ENCODE data around the gene ARHGEF10L.
A peak's percentile ranks its signal among the peaks of the same experiment; 100 is the strongest.

The ARHGEF10L gene

DNA sequence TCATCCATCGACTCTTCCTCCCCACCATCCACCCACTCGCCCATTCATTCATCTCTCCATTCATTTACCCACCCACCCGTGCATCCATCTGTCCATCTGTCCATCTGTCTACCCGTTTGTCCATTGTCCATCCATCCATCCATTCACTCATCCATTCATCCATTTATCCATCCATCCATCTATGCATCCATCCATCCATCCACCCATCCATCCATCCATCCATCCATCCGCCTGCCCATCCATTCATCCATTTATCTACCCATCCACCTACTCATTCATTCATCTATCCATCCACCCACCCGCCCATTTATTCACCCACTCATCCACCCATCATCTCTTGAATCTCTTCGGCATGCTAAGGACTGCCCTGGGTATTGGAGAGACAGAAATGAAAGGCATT lies 18.5 kb downstream of the ARHGEF10L start:
- TF ChIP-seq, protein P1, sequence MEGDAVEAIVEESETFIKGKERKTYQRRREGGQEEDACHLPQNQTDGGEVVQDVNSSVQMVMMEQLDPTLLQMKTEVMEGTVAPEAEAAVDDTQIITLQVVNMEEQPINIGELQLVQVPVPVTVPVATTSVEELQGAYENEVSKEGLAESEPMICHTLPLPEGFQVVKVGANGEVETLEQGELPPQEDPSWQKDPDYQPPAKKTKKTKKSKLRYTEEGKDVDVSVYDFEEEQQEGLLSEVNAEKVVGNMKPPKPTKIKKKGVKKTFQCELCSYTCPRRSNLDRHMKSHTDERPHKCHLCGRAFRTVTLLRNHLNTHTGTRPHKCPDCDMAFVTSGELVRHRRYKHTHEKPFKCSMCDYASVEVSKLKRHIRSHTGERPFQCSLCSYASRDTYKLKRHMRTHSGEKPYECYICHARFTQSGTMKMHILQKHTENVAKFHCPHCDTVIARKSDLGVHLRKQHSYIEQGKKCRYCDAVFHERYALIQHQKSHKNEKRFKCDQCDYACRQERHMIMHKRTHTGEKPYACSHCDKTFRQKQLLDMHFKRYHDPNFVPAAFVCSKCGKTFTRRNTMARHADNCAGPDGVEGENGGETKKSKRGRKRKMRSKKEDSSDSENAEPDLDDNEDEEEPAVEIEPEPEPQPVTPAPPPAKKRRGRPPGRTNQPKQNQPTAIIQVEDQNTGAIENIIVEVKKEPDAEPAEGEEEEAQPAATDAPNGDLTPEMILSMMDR (conservative IDR thresholded peaks at IDR 0.05; ENCODE audit: low read depth): no peak
- ChIA-PET CTCF (interaction anchor here (0.8 kb wide), 1 partner anchor 49 kb away, joined by 3 read pairs; no protein-coding TSS in a partner anchor), POLR2A (ENCODE audit: low non-redundant PET) (no interaction called here)
- no peak overlapping the region for H3K27ac ChIP-seq
- no peak for DNase-seq (ENCODE audit: low spot score)

DNA sequence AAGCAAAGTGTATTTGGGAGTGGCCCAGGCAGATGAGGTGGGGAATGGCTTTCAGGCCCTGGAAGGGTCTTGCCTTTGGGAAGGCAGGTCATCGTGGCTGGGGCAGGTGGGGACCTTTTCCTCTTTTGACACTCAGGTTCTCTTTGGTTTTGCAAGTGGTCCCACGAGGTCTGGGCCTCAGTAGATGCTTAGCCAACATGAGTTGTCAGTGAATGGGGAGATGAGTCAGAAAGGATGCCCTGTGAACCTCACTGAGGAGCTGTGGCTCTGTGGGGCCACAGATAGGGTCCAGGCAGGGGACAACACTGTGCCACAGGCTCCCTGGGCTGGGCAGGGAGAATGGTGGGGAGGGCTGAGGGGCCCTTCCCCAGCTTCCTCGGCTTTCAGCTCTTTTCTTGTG lies 19.0 kb downstream of the ARHGEF10L start:
- H3K27ac ChIP-seq: no peak overlapping the region
- ChIA-PET CTCF (interaction anchor here (0.6 kb wide), 2 partner anchors 65 to 332 kb away, joined by 3 to 4 read pairs; no protein-coding TSS in a partner anchor), POLR2A (ENCODE audit: low non-redundant PET) (no interaction called here)
- DNase-seq (ENCODE audit: low spot score): no peak
- TF ChIP-seq, protein P1 (conservative IDR thresholded peaks at IDR 0.05; ENCODE audit: low read depth): no peak

DNA sequence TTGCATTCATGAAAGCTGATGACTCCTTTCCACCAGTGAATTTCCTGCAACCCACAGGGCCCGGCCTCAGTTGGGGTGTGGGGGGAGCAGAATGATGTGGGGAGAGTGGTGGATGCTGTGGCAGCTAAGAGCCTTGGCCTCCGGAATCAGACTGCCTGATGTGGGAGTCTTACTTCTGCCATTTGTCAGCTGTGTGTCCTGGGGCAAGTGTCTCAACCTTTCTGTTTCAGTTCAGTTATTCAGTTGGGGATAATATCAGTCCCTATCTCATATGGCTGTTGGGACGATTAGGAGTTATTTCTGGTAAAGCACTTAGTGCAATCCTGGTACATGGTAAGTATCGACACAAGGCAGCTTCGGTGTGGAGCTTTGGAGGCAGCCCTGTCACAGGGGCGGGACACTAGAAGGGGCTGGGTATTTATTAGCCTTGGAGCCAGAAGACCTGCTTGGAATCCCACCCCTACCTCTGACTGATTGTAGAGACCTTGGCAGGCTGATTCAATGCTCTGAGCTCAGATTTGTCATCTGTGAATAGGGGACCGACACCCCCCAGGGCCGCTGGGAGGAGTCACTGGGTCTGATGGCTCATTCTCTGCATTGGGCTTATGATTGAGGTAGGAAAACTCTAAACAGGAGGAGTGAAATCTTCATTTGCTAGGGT lies 19.6 kb downstream of the ARHGEF10L start:
- CTCF ChIA-PET: interaction anchor here (0.5 to 1.2 kb wide), 4 partner anchors 14 to 331 kb away, joined by 3 to 4 read pairs (median 4); no protein-coding TSS in a partner anchor
- H3K27ac ChIP-seq: no peak overlapping the region
- TF ChIP-seq, protein P1 (conservative IDR thresholded peaks at IDR 0.05; ENCODE audit: low read depth): no peak
- POLR2A ChIA-PET (ENCODE audit: low non-redundant PET): interaction anchor here (0.7 kb wide), 1 partner anchor 14 kb away, joined by 3 read pairs; no protein-coding TSS in a partner anchor
- no peak for DNase-seq (ENCODE audit: low spot score)

DNA sequence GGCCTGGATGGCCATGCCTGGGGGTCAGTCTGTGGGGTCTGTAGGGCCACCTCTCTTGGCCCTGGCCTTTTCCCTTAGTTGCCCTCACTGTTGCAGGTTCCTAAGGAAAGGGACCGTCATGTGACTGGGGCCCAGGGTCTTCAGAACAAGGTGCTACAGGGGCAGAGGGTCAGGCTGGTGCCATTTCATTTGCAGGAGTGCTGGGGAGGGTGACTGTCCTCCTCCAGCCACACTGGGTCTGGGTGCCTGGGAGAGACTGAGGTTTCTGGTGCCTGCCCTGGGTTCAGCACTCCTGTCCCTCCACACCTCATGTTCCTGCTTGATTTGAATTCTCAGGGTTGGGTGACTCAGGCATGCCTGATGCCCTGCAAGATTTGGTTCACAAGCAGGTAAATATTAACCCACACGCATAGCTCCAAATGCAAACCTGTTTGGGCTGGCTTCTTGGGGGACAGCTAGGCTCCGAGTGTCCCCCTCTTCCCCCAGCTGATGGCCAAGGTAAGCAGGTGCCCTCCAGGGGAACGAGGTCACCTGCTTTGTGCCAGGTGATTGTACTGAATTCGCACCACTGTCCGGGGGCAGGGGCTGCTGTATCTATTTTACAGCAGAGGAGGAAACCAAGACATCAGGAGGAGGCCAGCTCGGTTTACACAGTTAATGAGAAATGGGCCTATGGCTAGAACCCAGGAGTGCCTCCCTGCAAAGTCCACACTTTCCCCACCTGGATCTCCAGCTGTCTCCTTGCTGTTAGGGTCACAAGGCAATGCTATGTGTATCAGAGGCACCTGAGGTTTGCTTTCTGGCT lies 20.3 kb downstream of the ARHGEF10L start:
- CTCF ChIA-PET: interaction anchor here (0.5 to 1.2 kb wide), 2 partner anchors 13 to 47 kb away, joined by 4 read pairs; no protein-coding TSS in a partner anchor
- TF ChIP-seq, protein P1 (conservative IDR thresholded peaks at IDR 0.05; ENCODE audit: low read depth): no peak
- POLR2A ChIA-PET (ENCODE audit: low non-redundant PET): interaction anchor here (0.7 kb wide), 1 partner anchor 14 kb away, joined by 3 read pairs; no protein-coding TSS in a partner anchor
- no peak overlapping the region for H3K27ac ChIP-seq
- DNase-seq (ENCODE audit: low spot score): peak; percentile 51

DNA sequence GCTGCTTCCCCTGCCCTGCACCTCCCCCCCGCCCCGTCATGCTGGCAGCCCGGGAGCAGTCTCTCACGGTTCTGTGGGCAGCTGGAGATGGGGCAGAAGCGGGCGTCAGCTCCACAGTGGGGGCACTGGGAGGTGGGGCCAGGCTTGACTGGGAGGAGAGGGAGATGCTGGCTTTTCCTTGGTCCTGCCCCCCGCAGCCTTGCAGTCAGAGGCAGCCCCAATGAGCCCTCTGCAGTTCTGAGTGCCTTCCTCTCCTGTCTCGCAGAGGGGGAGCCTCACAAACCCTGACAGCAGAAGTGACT lies 21.7 kb downstream of the ARHGEF10L start:
- no peak for DNase-seq (ENCODE audit: low spot score)
- ChIA-PET POLR2A (ENCODE audit: low non-redundant PET) (interaction anchor here (0.6 kb wide), 1 partner anchor 122 kb away, joined by 3 read pairs; the partner anchor contains the start of gene RCC2), CTCF (no interaction called here)
- TF ChIP-seq, protein P1 (conservative IDR thresholded peaks at IDR 0.05; ENCODE audit: low read depth): no peak
- no peak overlapping the region; the same call in 1 of the 2 replicates for H3K27ac ChIP-seq

DNA sequence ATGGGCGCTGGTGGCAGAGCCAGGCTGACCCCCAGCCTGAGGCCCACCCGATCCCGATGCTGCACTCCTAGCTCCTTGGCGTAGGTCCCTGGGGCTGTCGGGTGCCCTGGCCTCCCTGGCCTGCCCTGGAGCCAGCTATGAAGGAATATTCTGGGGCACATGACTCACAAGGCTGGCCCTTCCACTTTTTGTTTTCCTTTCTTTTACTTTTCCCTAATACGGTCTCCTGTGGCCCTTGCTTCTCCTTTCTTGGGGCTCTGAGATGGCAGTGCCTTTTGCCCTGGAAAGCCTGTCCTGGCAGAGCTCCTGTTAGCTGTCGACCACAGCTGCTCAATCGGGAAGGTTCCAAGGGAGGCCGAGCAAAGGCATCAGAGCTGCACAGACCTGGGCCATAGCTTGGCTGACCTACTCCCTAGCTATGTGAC lies 22.1 kb downstream of the ARHGEF10L start:
- ChIA-PET POLR2A (ENCODE audit: low non-redundant PET) (interaction anchor here (0.6 kb wide), 1 partner anchor 122 kb away, joined by 3 read pairs; the partner anchor contains the start of gene RCC2), CTCF (interaction anchor here (0.7 kb wide), 1 partner anchor 1640 kb away, joined by 5 read pairs; no protein-coding TSS in a partner anchor)

More for the DNA sequence above, 22.1 kb downstream of the ARHGEF10L start:
- no peak for DNase-seq (ENCODE audit: low spot score)
- no peak overlapping the region; the same call in 1 of the 2 replicates for H3K27ac ChIP-seq
- TF ChIP-seq, protein P1 (conservative IDR thresholded peaks at IDR 0.05; ENCODE audit: low read depth): no peak
